ENCODE measurements around the gene CERS3. TPM values are rescaled to one million over a fixed set of nuclear protein-coding genes. Genes with fewer than 3 reads are reported as not detected.
A peak's percentile ranks its signal among the peaks of the same experiment; 100 is the strongest.
"Not testable (repeated sequence)": the region's sequence is repeated elsewhere in the genome, so short reads cannot be mapped to it uniquely, and the experiment has no call there.

Gene CERS3
- total RNA-seq, 1 donor from 2014 or later, result 0.69 TPM

DNA sequence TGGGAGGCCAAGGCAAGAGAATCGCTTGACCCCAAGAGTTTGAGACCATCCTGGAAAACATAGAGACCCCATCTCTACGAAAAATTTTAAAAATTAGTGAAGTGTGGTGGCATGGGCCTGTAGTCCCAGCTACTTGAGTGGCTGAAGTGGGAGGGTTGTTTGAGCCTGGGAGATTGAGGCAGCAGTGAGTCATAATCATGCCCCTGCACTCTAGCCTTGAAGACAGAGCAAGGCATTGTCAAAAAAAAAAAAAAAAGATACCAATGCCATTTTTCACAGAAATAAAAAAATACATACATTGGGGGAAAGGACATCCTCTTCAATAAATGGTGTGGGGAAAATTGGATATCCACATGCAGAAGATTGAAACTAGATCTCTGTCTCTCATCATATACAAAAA is 74.6 kb downstream of the CERS3 start:
- Mint-ChIP-seq H3K27me3 (ENCODE audit: low read depth) (no peaks in the 10 kb centered on the region), H3K36me3 (no peaks in the 10 kb centered on the region), H3K4me1 (no peaks in the 10 kb centered on the region), H3K4me3 (no peak overlapping the region), H3K9me3 (peaks cover 36% of the 10 kb centered on the region), H3K27ac (no peak overlapping the region)
- TF ChIP-seq, protein P1, sequence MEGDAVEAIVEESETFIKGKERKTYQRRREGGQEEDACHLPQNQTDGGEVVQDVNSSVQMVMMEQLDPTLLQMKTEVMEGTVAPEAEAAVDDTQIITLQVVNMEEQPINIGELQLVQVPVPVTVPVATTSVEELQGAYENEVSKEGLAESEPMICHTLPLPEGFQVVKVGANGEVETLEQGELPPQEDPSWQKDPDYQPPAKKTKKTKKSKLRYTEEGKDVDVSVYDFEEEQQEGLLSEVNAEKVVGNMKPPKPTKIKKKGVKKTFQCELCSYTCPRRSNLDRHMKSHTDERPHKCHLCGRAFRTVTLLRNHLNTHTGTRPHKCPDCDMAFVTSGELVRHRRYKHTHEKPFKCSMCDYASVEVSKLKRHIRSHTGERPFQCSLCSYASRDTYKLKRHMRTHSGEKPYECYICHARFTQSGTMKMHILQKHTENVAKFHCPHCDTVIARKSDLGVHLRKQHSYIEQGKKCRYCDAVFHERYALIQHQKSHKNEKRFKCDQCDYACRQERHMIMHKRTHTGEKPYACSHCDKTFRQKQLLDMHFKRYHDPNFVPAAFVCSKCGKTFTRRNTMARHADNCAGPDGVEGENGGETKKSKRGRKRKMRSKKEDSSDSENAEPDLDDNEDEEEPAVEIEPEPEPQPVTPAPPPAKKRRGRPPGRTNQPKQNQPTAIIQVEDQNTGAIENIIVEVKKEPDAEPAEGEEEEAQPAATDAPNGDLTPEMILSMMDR (IDR thresholded peaks at IDR 0.05; ENCODE audit: unreplicated experiment), result no peak
- DNase-seq (ENCODE audit: low spot score in 2 of 2, unreplicated experiment in 2 of 2), result no peak

- H3K4me1 Mint-ChIP-seq, result peaks cover 4% of the 10 kb centered on the region
- TF ChIP-seq, protein P1 (IDR thresholded peaks at IDR 0.05; ENCODE audit: unreplicated experiment), result no peak
- H3K36me3 Mint-ChIP-seq, result no peaks in the 10 kb centered on the region
- peaks cover 34% of the 10 kb centered on the region for H3K9me3 Mint-ChIP-seq
- no peak overlapping the region for H3K27ac Mint-ChIP-seq
- H3K27me3 Mint-ChIP-seq (ENCODE audit: low read depth), result no peaks in the 10 kb centered on the region
- no peak for DNase-seq (ENCODE audit: low spot score in 2 of 2, unreplicated experiment in 2 of 2)
- H3K4me3 Mint-ChIP-seq, result no peak overlapping the region
Measured at GRCh38 chr15:100448481-100448880, 80.3 kb downstream of the CERS3 start.

- not testable (repeated sequence) for H3K9me3 Mint-ChIP-seq; DNase-seq (ENCODE audit: low spot score in 2 of 2, unreplicated experiment in 2 of 2); H3K27me3 Mint-ChIP-seq (ENCODE audit: low read depth); H3K4me3 Mint-ChIP-seq; H3K36me3 Mint-ChIP-seq; H3K27ac Mint-ChIP-seq
- H3K4me1 Mint-ChIP-seq, result peaks cover 21% of the 10 kb centered on the region
Measured at GRCh38 chr15:100441063-100441462, 87.7 kb downstream of the CERS3 start.

GRCh38 chr15:100439514-100439913 is 89.2 kb downstream of the CERS3 start:
- H3K27ac Mint-ChIP-seq, result peak overlapping the region; percentile 69
- DNase-seq (ENCODE audit: low spot score in 2 of 2, unreplicated experiment in 2 of 2), result no peak
- TF ChIP-seq, protein P1 (IDR thresholded peaks at IDR 0.05; ENCODE audit: unreplicated experiment), result no peak
- H3K27me3 Mint-ChIP-seq (ENCODE audit: low read depth), result no peaks in the 10 kb centered on the region
- H3K4me3 Mint-ChIP-seq, result no peak overlapping the region
- H3K9me3 Mint-ChIP-seq, result no peaks in the 10 kb centered on the region
- H3K36me3 Mint-ChIP-seq, result no peaks in the 10 kb centered on the region
- H3K4me1 Mint-ChIP-seq, result peaks cover 27% of the 10 kb centered on the region

- H3K9me3 Mint-ChIP-seq, result no peaks in the 10 kb centered on the region
- H3K27me3 Mint-ChIP-seq (ENCODE audit: low read depth), result no peaks in the 10 kb centered on the region
- H3K36me3 Mint-ChIP-seq, result no peaks in the 10 kb centered on the region
- H3K27ac Mint-ChIP-seq, result peak overlapping the region; percentile 68
- H3K4me1 Mint-ChIP-seq, result peaks cover 34% of the 10 kb centered on the region
- TF ChIP-seq, protein P1 (IDR thresholded peaks at IDR 0.05; ENCODE audit: unreplicated experiment), result no peak
- peak; percentile 89 to 94 for DNase-seq (ENCODE audit: low spot score in 2 of 2, unreplicated experiment in 2 of 2)
- H3K4me3 Mint-ChIP-seq, result no peak overlapping the region
Measured at GRCh38 chr15:100438570-100438969, 90.2 kb downstream of the CERS3 start.

DNA sequence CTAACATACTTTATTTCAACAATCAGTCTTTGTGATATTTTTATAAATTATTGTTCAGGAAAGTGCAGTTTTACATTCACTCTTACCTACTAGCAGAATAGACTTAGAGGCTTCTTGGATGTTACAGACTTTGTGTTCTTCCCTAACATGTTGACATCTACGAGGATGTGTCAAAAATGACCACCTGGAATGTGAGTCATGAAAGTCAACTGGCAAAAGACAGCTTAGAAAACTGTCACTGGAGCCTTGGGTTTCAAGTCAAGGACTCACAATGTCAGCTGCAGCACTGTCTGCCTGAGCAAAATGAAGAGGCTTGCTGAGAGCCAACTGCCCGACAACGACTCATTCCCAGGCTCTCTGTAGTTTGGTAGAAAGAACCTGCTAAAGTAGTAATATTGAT is 91.5 kb downstream of the CERS3 start:
- TF ChIP-seq, protein P1 (IDR thresholded peaks at IDR 0.05; ENCODE audit: unreplicated experiment), result no peak
- H3K9me3 Mint-ChIP-seq, result no peaks in the 10 kb centered on the region
- no peak for DNase-seq (ENCODE audit: low spot score in 2 of 2, unreplicated experiment in 2 of 2)
- no peak overlapping the region for H3K27ac Mint-ChIP-seq
- no peaks in the 10 kb centered on the region for H3K36me3 Mint-ChIP-seq
- H3K4me1 Mint-ChIP-seq, result peaks cover 38% of the 10 kb centered on the region
- H3K27me3 Mint-ChIP-seq (ENCODE audit: low read depth), result no peaks in the 10 kb centered on the region
- H3K4me3 Mint-ChIP-seq, result no peak overlapping the region

All from mesothelial cell of epicardium (in vitro differentiated cells).